H1 (cell line): Measurements from ENCODE around the gene IFI16. TPM values are rescaled to one million over a fixed set of nuclear protein-coding genes. Genes with fewer than 3 reads are reported as not detected.

Experiments used
- CTCF ChIA-PET: fragments of 300-600 bp; sonication (Branson Sonifier 250); formaldehyde crosslinking; loops from one replicate; lab custom pipeline; 2021; ENCODE audit not compliant: partially characterized antibody; lab: Charles Lee
- POLR2A ChIA-PET: fragments of 300-600 bp; sonication (Branson Sonifier 250); formaldehyde crosslinking; loops from one replicate; lab custom pipeline; 2021; ENCODE audit warnings: inconsistent platforms; ENCODE audit not compliant: partially characterized antibody; lab: Charles Lee
- DNase-seq, 2 experiments: peaks; one replicate each; pipeline versions ENCODE4 v3.0.0 to v3.0.0-alpha.2; 2010 to 2022; ENCODE audit warnings: low spot score in 2 of 2, low read depth in 1 of 2, mixed read lengths in 1 of 2
- FAIRE-seq: peaks from 2 replicates; lab custom pipeline; 2011; peaks lifted over from hg19 to GRCh38; lab: Jason Lieb, UNC
- H2AFZ ChIP-seq: 2 replicates; pipeline ENCODE4 v1.8.1; 2012; ENCODE audit warnings: low read length, inconsistent platforms
- H2AK5ac ChIP-seq: 2 replicates; pipeline ENCODE4 v1.6.1; 2013; ENCODE audit warnings: low read depth, low read length
- H2BK120ac ChIP-seq: replicated peaks from 2 replicates; pipeline ENCODE3; 2013; ENCODE audit warnings: low read depth, low read length, inconsistent platforms
- H2BK12ac ChIP-seq: 2 replicates; pipeline ENCODE4 v1.6.1; 2013; ENCODE audit warnings: low read depth, low read length
- H2BK15ac ChIP-seq: 2 replicates; pipeline ENCODE4 v1.6.1; 2013; ENCODE audit warnings: low read length
- H2BK20ac ChIP-seq: 2 replicates; pipeline ENCODE4 v1.6.1; 2013; ENCODE audit warnings: low read length
- H2BK5ac ChIP-seq: 2 replicates; pipeline ENCODE4 v1.6.1; 2013; ENCODE audit warnings: low read depth, low read length
- H3K14ac ChIP-seq: 2 replicates; pipeline ENCODE4 v1.6.1; 2013; ENCODE audit warnings: inconsistent platforms; ENCODE audit not compliant: insufficient read length
- H3K18ac ChIP-seq: 2 replicates; pipeline ENCODE4 v1.6.1; 2013; ENCODE audit warnings: low read length; ENCODE audit errors: extremely low read depth
- H3K23ac ChIP-seq: 2 replicates; pipeline ENCODE4 v1.6.1; 2013; ENCODE audit warnings: inconsistent platforms; ENCODE audit not compliant: insufficient read length
- H3K23me2 ChIP-seq: 2 replicates; pipeline ENCODE4 v1.6.1; 2013; ENCODE audit warnings: low read depth, low read length
- H3K27ac ChIP-seq: 2 replicates; pipeline ENCODE4 v1.6.1; 2011; ENCODE audit warnings: low read depth, low read length, inconsistent platforms
- H3K27me3 ChIP-seq, 4 experiments: replicated peaks in 1 of 4; 1 replicate in 1 of 4; 2 replicates in 3 of 4; pipeline versions ENCODE4 v1.6.1 to v1.8.1; 2011 to 2013; ENCODE audit warnings: low read length in 3 of 4, mild to moderate bottlenecking in 3 of 4, inconsistent platforms in 2 of 4, mixed read lengths in 2 of 4, moderate library complexity in 1 of 4; ENCODE audit not compliant: control insufficient read depth in 3 of 4, insufficient read depth in 3 of 4; ENCODE audit errors: extremely low read depth in 1 of 4
- H3K36me3 ChIP-seq, 4 experiments: 2 replicates each; pipeline versions ENCODE4 v1.6.1 to v1.8.1; 2011 to 2013; ENCODE audit warnings: mild to moderate bottlenecking in 4 of 4, low read length in 3 of 4, moderate library complexity in 2 of 4, control low read depth in 1 of 4, inconsistent platforms in 1 of 4; ENCODE audit not compliant: insufficient read depth in 4 of 4, control insufficient read depth in 2 of 4
- H3K4ac ChIP-seq: replicated peaks from 2 replicates; pipeline ENCODE3; 2013; ENCODE audit warnings: low read length, low read depth, mixed read lengths, inconsistent platforms; ENCODE audit not compliant: insufficient read length
- H3K4me1 ChIP-seq, 4 experiments: replicated peaks in 1 of 4; 1 replicate in 1 of 4; 2 replicates in 3 of 4; pipeline versions ENCODE4 v1.6.1 to v1.8.1; 2011 to 2013; ENCODE audit warnings: low read length in 3 of 4, inconsistent platforms in 2 of 4, mixed read lengths in 1 of 4; ENCODE audit not compliant: insufficient read depth in 4 of 4, control insufficient read depth in 3 of 4
- H3K4me2 ChIP-seq, 2 experiments: 2 replicates each; pipeline versions ENCODE4 v1.6.1 to v1.8.1; 2011 to 2013; ENCODE audit warnings: low read depth in 2 of 2, low read length in 2 of 2, control low read depth in 1 of 2, inconsistent platforms in 1 of 2, mild to moderate bottlenecking in 1 of 2; ENCODE audit not compliant: insufficient read depth in 1 of 2
- H3K4me3 ChIP-seq, 4 experiments: fragments of 200-600, 300-600 bp in 1 of 4; sonication (generic), shearing (Covaris generic), sonication (Bioruptor Twin) in 1 of 4; 2 replicates each; pipeline versions ENCODE4 v1.5.1 to v1.8.1; 2011 to 2016; ENCODE audit warnings: low read length in 4 of 4, low read depth in 3 of 4, control low read depth in 2 of 4, inconsistent platforms in 2 of 4, mild to moderate bottlenecking in 2 of 4, mixed read lengths in 1 of 4, moderate library complexity in 1 of 4; ENCODE audit not compliant: insufficient read depth in 2 of 4; ENCODE audit errors: extremely low read depth in 1 of 4
- H3K56ac ChIP-seq: replicated peaks from 2 replicates; pipeline ENCODE3; 2013; ENCODE audit warnings: low read depth, mild to moderate bottlenecking, mixed read lengths, low read length, inconsistent platforms; ENCODE audit not compliant: insufficient read length
- H3K79me1 ChIP-seq: 2 replicates; pipeline ENCODE4 v1.6.1; 2013; ENCODE audit warnings: low read depth, low read length, control low read depth
- H3K79me2 ChIP-seq, 2 experiments: 2 replicates each; pipeline versions ENCODE4 v1.6.1 to v1.8.1; 2012 to 2013; ENCODE audit warnings: low read length in 2 of 2, mild to moderate bottlenecking in 2 of 2, inconsistent platforms in 1 of 2; ENCODE audit not compliant: insufficient read depth in 2 of 2, control insufficient read depth in 1 of 2
- H3K9ac ChIP-seq, 4 experiments: replicated peaks in 1 of 4; 1 replicate in 1 of 4; 2 replicates in 3 of 4; pipeline versions ENCODE4 v1.6.1 to v1.8.1; 2011 to 2013; ENCODE audit warnings: low read depth in 3 of 4, low read length in 3 of 4, control low read depth in 2 of 4, mild to moderate bottlenecking in 2 of 4, moderate library complexity in 2 of 4, inconsistent platforms in 1 of 4; ENCODE audit errors: extremely low read depth in 1 of 4
- H3K9me3 ChIP-seq, 2 experiments: 2 replicates each; pipeline versions ENCODE4 v1.6.1 to v1.8.1; 2012 to 2013; ENCODE audit warnings: mild to moderate bottlenecking in 2 of 2, moderate library complexity in 2 of 2, control low read depth in 1 of 2, inconsistent platforms in 1 of 2, low read depth in 1 of 2, low read length in 1 of 2, mixed read lengths in 1 of 2; ENCODE audit not compliant: insufficient read depth in 2 of 2
- H4K20me1 ChIP-seq, 2 experiments: replicated peaks in 1 of 2; 2 replicates each; pipeline versions ENCODE3 to v1.8.1; 2011 to 2013; ENCODE audit warnings: inconsistent platforms in 2 of 2, low read length in 2 of 2, mild to moderate bottlenecking in 1 of 2; ENCODE audit not compliant: insufficient read depth in 2 of 2, control insufficient read depth in 1 of 2
- H4K5ac ChIP-seq: 2 replicates; pipeline ENCODE4 v1.6.1; 2013; ENCODE audit warnings: low read length, low read depth, mixed read lengths, inconsistent platforms; ENCODE audit not compliant: insufficient read length
- H4K8ac ChIP-seq: 2 replicates; pipeline ENCODE4 v1.8.0; 2013; ENCODE audit warnings: mild to moderate bottlenecking, moderate library complexity, low read length, inconsistent platforms; ENCODE audit not compliant: insufficient read depth; ENCODE audit errors: extremely low read depth
- H4K91ac ChIP-seq: replicated peaks from 2 replicates; pipeline ENCODE3; 2013; ENCODE audit warnings: low read length, mixed read lengths, inconsistent platforms; ENCODE audit not compliant: insufficient read length
- PHF8 ChIP-seq: fragments of 200-600 bp; sonication (generic); conservative IDR thresholded peaks from 2 replicates; pipeline ENCODE4 v1.7.1; 2012; ENCODE audit warnings: low read depth, mild to moderate bottlenecking, inconsistent platforms, low read length, moderate library complexity
- WGBS, 2 experiments: shearing (Covaris generic) in 1 of 2; methylation state at CpG; one replicate each; pipeline versions ENCODE4 v1.1.6 to v1.1.7; 2013 to 2015; ENCODE audit warnings: low lambda C conversion rate in 2 of 2, mixed read lengths in 2 of 2, inconsistent platforms in 1 of 2, low coverage in 1 of 2, missing lambda C conversion rate in 1 of 2; ENCODE audit not compliant: insufficient replicate concordance in 2 of 2, insufficient coverage in 1 of 2, insufficient read length in 1 of 2; ENCODE audit errors: extremely low coverage in 1 of 2, missing lambda C conversion rate in 1 of 2; 5-methylcytosine and 5-hydroxymethylcytosine counted together
- polyA plus RNA-seq, 7 experiments: library from polyadenylated mRNA; depleted of rRNA in 3 of 7; stranded (reverse) in 5 of 7; unstranded in 2 of 7; fragments of >200 nt in 5 of 7; fragments of 200-250 nt in 2 of 7; gene quantifications; 1 replicate in 5 of 7; 2 replicates in 1 of 7; 4 replicates in 1 of 7; pipeline versions ENCODE4 v1.2.1 to v1.2.3, GENCODE V29; 2011 to 2013; ENCODE audit warnings: missing spikeins in 2 of 7, mixed read lengths in 2 of 7
- total RNA-seq: library from RNA; stranded (reverse); fragmentation: NEBNext Ultra II Directional; extraction: Animal tissue kit (Norgen Biotek cat#: 25700); gene quantifications from 2 replicates; pipeline ENCODE4 v1.2.1, GENCODE V29; 2021

Gene IFI16
- total and polyA plus RNA-seq, 2 of the 8 experiments (the other 6 are each of a cell fraction or from before 2014, with no cell fraction given): 0.63 to 0.74 TPM

GRCh38 chr1:158989424-158989823, 20.3 kb upstream of the IFI16 start:
- H2BK20ac ChIP-seq: no peak overlapping the region
- H3K9ac ChIP-seq: no peak overlapping the region
- ChIA-PET POLR2A (no interaction called here), CTCF (interaction anchor here (0.9 to 1.7 kb wide), 4 partner anchors 9 to 292 kb away, joined by 4 to 6 read pairs (median 5); no protein-coding TSS in a partner anchor)
- H2BK120ac ChIP-seq: no peak overlapping the region
- no peak overlapping the region for H3K56ac ChIP-seq
- H4K8ac ChIP-seq: no peak overlapping the region
- no peak for TF ChIP-seq PHF8
- no peak overlapping the region for H4K91ac ChIP-seq
- H2BK15ac ChIP-seq: no peak overlapping the region
- FAIRE-seq (no peak), DNase-seq (no peak)
- H3K23me2 ChIP-seq: no peaks in the 10 kb centered on the region
- no peak overlapping the region for H3K18ac ChIP-seq
- H3K14ac ChIP-seq: no peak overlapping the region
- H3K27me3 ChIP-seq: no peaks in the 10 kb centered on the region
- H3K79me2 ChIP-seq: no peaks in the 10 kb centered on the region
- H3K9me3 ChIP-seq: no peaks in the 10 kb centered on the region
- H2BK12ac ChIP-seq: no peak overlapping the region
- H3K36me3 ChIP-seq: no peaks in the 10 kb centered on the region
- no peak overlapping the region for H3K27ac ChIP-seq
- no peak overlapping the region for H4K5ac ChIP-seq
- no peaks in the 10 kb centered on the region for H4K20me1 ChIP-seq
- no peak overlapping the region for H2BK5ac ChIP-seq
- H3K4me3 ChIP-seq: no peak overlapping the region
- no peak overlapping the region for H2AFZ ChIP-seq
- no peak overlapping the region for H3K23ac ChIP-seq
- H3K4me2 ChIP-seq: no peak overlapping the region
- no peaks in the 10 kb centered on the region for H3K79me1 ChIP-seq
- no peak overlapping the region for H3K4ac ChIP-seq
- 97% methylated on average over 1 of the region's 1 CpG; no CpG with 5 or more reads in 1 of the 2 experiments for WGBS, 2 experiments
- H2AK5ac ChIP-seq: no peak overlapping the region
- no peaks in the 10 kb centered on the region for H3K4me1 ChIP-seq
